ENCODE results near the gene FRMPD3.

GRCh38 chrX:107448625-107448997, 841 bp upstream of the FRMPD3 start:
- TF ChIP-seq, protein P1, sequence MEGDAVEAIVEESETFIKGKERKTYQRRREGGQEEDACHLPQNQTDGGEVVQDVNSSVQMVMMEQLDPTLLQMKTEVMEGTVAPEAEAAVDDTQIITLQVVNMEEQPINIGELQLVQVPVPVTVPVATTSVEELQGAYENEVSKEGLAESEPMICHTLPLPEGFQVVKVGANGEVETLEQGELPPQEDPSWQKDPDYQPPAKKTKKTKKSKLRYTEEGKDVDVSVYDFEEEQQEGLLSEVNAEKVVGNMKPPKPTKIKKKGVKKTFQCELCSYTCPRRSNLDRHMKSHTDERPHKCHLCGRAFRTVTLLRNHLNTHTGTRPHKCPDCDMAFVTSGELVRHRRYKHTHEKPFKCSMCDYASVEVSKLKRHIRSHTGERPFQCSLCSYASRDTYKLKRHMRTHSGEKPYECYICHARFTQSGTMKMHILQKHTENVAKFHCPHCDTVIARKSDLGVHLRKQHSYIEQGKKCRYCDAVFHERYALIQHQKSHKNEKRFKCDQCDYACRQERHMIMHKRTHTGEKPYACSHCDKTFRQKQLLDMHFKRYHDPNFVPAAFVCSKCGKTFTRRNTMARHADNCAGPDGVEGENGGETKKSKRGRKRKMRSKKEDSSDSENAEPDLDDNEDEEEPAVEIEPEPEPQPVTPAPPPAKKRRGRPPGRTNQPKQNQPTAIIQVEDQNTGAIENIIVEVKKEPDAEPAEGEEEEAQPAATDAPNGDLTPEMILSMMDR (IDR thresholded peaks at IDR 0.05): no peak
- TF ChIP-seq POLR2A (IDR thresholded peaks at IDR 0.05): no peak

All from upper lobe of left lung (tissue), 4 donors.